Suppressor macrophage (primary cell): ENCODE results near the gene ISG15.
"Not testable (repeated sequence)": the region's sequence is repeated elsewhere in the genome, so short reads cannot be mapped to it uniquely, and the experiment has no call there.

Source experiments
- DNase-seq, 4 experiments: peaks; one replicate each; pipeline ENCODE4 v3.0.0-alpha.2; 2020 to 2022

The ISG15 gene

GRCh38 chr1:1030867-1031658 is 17.8 kb downstream of the ISG15 start:
- not testable (repeated sequence) for DNase-seq

- no peak for DNase-seq
Observed at GRCh38 chr1:1031659-1032235, 18.4 kb downstream of the ISG15 start.

GRCh38 chr1:1032424-1032823 is 19.1 kb downstream of the ISG15 start:
- peak in 1 of 4 experiments; percentile 37 for DNase-seq

GRCh38 chr1:1033009-1033587 is 19.8 kb downstream of the ISG15 start:
- peak; percentile 68 to 89 (median 74) for DNase-seq

- DNase-seq, result peak in 1 of 4 experiments; percentile 33
Observed at GRCh38 chr1:1033731-1034438, 20.6 kb downstream of the ISG15 start.

- peak in 1 of 4 experiments; percentile 50 for DNase-seq
Observed at GRCh38 chr1:1034439-1034781, 21.1 kb downstream of the ISG15 start.

GRCh38 chr1:1035291-1035943 is 22.1 kb downstream of the ISG15 start:
- peak in 1 of 4 experiments; percentile 24 for DNase-seq

DNA sequence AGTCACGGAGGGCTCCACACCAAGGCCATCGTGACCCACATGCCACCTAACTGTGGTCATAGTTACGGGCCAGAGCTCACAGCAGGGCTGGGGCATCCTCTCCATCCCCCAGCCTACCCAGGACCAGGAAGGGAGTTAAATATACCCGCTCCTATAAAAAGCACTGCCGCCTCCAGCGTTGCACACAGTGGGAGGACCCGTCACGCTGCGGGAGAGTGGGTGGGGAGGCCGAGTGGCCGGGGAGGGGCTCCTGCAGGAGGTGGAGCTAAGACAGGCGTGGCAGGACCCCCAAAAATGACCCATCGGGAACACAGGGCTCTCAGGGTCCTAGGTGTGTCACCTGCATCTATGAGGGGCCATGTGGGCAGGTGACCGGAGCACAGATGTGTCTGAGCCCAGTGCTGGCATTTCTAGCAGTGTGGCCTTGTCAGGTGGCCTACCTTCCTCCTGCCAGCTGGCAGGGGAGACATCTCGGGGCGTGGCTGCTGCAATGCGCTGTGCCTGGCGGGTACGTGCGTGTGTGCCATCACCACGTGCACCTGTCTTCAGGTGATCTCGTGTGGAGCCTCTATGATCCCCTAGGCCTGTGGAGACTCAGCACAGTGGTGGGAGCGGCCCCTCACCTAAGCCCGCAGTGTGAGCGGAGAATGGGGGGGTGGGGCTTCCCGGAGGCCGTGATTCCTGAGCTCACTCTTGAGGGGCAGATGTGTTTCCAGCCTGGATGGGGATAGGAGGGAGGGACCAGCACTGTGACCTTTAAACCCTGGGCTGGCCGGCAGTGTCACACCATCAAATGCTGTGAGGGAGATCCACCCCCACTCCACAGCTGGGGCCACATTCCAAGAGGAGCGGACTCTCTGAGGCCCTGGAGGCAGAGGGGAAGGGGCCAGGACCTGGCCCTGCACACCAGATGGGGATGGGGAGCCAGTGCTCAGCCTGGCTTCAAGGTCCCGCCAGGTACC is 24.4 kb downstream of the ISG15 start:
- peak in 1 of 4 experiments; percentile 30 for DNase-seq

- DNase-seq, result peak; percentile 80 to 90 (median 84)
Observed at GRCh38 chr1:1038694-1039093, 25.4 kb downstream of the ISG15 start.

DNA sequence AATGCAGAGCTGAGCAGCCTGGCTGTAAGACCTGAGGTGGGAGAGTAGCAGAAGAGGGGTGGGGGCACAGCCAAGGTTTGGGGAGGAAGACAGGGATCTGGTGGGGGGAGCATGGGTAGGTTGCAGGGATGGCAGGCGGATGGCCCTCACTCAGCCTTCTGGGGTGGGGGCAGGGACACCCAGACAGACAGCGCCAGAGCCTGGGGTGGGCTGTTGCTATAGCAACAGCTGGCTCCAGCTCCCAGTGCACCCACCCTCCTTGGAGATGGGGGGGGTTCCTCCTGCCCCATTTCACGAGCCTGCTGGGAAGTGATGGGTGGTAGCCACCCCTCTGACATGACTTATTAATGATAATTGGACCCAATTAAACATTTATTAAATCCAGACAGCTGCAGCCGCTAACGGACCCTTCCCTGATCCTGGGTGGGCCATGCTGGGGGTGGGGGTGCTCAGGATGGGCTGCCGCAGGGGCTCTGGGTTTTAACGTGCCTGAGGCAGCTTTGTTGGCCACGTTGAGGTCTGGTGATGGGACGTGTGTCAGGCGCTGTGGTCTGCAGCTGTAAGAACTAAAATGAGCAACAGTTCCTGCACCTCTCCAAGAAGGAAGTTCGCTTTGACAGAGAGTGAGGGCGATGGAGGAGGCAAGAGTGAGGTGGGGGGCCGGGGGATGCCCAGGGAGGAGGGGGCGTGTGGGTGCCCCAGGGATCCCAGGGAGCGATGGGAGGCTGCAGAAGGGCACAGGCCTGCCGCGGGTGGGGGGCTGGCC is 26.0 kb downstream of the ISG15 start:
- DNase-seq, result peak; percentile 52 to 72 (median 66)

- peak; percentile 61 to 88 (median 76) for DNase-seq
Observed at GRCh38 chr1:1040004-1040991, 27.0 kb downstream of the ISG15 start.

DNA sequence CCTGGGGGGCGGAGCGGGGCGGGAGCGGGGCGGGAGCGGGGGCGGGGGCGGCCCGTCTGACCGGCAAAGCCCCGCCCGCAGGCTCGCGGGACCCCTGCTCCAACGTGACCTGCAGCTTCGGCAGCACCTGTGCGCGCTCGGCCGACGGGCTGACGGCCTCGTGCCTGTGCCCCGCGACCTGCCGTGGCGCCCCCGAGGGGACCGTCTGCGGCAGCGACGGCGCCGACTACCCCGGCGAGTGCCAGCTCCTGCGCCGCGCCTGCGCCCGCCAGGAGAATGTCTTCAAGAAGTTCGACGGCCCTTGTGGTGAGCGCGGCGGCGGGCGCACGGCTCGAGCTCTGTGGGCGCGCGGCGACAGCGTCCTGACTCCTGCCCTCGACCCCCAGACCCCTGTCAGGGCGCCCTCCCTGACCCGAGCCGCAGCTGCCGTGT is 27.8 kb downstream of the ISG15 start:
- no peak for DNase-seq

DNA sequence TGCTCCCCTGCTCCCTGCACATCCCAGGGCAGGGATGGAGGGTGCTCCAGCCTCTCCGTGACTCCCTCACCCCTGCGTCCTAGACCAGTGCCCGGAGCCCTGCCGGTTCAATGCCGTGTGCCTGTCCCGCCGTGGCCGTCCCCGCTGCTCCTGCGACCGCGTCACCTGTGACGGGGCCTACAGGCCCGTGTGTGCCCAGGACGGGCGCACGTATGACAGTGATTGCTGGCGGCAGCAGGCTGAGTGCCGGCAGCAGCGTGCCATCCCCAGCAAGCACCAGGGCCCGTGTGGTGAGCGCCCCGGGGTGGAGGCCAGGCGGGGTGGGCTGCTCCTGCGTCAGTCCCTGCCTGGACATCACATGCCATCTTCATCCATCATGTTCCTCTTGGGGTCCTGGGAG is 28.6 kb downstream of the ISG15 start:
- no peak for DNase-seq

- DNase-seq, result no peak
Observed at GRCh38 chr1:1042835-1043234, 29.5 kb downstream of the ISG15 start.

GRCh38 chr1:1043411-1043810 is 30.1 kb downstream of the ISG15 start:
- no peak for DNase-seq

- DNase-seq, result no peak
Observed at GRCh38 chr1:1043921-1044320, 30.6 kb downstream of the ISG15 start.

- DNase-seq, result no peak
Observed at GRCh38 chr1:1044455-1045078, 31.3 kb downstream of the ISG15 start.

DNA sequence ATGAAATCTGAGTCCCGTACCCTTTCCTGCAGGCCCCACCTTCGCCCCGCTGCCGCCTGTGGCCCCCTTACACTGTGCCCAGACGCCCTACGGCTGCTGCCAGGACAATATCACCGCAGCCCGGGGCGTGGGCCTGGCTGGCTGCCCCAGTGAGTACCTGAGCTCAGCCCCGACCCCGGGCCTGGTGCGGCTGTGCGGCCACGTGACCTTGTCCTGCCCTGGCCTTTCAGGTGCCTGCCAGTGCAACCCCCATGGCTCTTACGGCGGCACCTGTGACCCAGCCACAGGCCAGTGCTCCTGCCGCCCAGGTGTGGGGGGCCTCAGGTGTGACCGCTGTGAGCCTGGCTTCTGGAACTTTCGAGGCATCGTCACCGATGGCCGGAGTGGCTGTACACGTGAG is 31.8 kb downstream of the ISG15 start:
- no peak for DNase-seq

DNA sequence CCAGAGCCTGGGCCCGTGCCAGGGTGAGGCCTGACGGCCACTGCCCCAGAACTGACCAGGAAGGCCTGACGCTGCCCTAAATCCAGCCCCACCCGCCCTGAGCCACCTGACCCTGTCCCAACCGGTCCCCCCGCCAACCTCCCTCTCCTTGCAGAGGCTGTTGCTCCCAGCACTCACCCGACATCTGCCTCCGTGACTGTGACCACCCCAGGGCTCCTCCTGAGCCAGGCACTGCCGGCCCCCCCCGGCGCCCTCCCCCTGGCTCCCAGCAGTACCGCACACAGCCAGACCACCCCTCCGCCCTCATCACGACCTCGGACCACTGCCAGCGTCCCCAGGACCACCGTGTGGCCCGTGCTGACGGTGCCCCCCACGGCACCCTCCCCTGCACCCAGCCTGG is 32.9 kb downstream of the ISG15 start:
- DNase-seq, result no peak
